ENCODE measurements around the gene PRSS27.

The PRSS27 gene

GRCh38 chr16:2713985-2714774, 5.8 kb downstream of the PRSS27 start:
- DNase-seq (ENCODE audit: low spot score): no peak
- in situ Hi-C loops (cut with MboI; ENCODE audit: low sequenced_read_pairs, unreplicated experiment): no loop called here
- TF ChIP-seq CTCF (IDR thresholded peaks at IDR 0.05; ENCODE audit: borderline replicate concordance, control extremely low read depth, extremely low read depth, insufficient read depth, missing control alignments): no peak

- no peak for TF ChIP-seq CTCF (IDR thresholded peaks at IDR 0.05; ENCODE audit: borderline replicate concordance, control extremely low read depth, extremely low read depth, insufficient read depth, missing control alignments)
- in situ Hi-C loops (cut with MboI; ENCODE audit: low sequenced_read_pairs, unreplicated experiment): no loop called here
- no peak for DNase-seq (ENCODE audit: low spot score)
Measured at GRCh38 chr16:2713523-2713922, 6.5 kb downstream of the PRSS27 start.

- DNase-seq (ENCODE audit: low spot score): no peak
- no peak for TF ChIP-seq CTCF (IDR thresholded peaks at IDR 0.05; ENCODE audit: borderline replicate concordance, control extremely low read depth, extremely low read depth, insufficient read depth, missing control alignments)
- in situ Hi-C loops (cut with MboI; ENCODE audit: low sequenced_read_pairs, unreplicated experiment): no loop called here
Measured at GRCh38 chr16:2712546-2712945, 7.5 kb downstream of the PRSS27 start.

- in situ Hi-C loops (cut with MboI; ENCODE audit: low sequenced_read_pairs, unreplicated experiment): no loop called here
- TF ChIP-seq CTCF (IDR thresholded peaks at IDR 0.05; ENCODE audit: borderline replicate concordance, control extremely low read depth, extremely low read depth, insufficient read depth, missing control alignments): no peak
- no peak for DNase-seq (ENCODE audit: low spot score)
Measured at GRCh38 chr16:2712063-2712441, 8.0 kb downstream of the PRSS27 start.

- DNase-seq (ENCODE audit: low spot score): no peak
- in situ Hi-C loops (cut with MboI; ENCODE audit: low sequenced_read_pairs, unreplicated experiment): no loop called here
- TF ChIP-seq CTCF (IDR thresholded peaks at IDR 0.05; ENCODE audit: borderline replicate concordance, control extremely low read depth, extremely low read depth, insufficient read depth, missing control alignments): no peak
Measured at GRCh38 chr16:2711370-2712062, 8.5 kb downstream of the PRSS27 start.

GRCh38 chr16:2710711-2711231, 9.3 kb downstream of the PRSS27 start:
- TF ChIP-seq CTCF (IDR thresholded peaks at IDR 0.05; ENCODE audit: borderline replicate concordance, control extremely low read depth, extremely low read depth, insufficient read depth, missing control alignments): no peak
- DNase-seq (ENCODE audit: low spot score): no peak
- in situ Hi-C loops (cut with MboI; ENCODE audit: low sequenced_read_pairs, unreplicated experiment): no loop called here
